GM12873 (cell line): Measurements from ENCODE around the gene GRHL1.

Source experiments
- TF ChIP-seq, protein P1 (sequence below): IDR thresholded peaks from 2 replicates; pipeline ENCODE4 v1.5.1; 2012; ENCODE audit warnings: low read depth, mild to moderate bottlenecking, moderate library complexity, low read length, control low read depth; ENCODE audit not compliant: insufficient read depth; ENCODE audit errors: missing control alignments

Gene GRHL1

DNA sequence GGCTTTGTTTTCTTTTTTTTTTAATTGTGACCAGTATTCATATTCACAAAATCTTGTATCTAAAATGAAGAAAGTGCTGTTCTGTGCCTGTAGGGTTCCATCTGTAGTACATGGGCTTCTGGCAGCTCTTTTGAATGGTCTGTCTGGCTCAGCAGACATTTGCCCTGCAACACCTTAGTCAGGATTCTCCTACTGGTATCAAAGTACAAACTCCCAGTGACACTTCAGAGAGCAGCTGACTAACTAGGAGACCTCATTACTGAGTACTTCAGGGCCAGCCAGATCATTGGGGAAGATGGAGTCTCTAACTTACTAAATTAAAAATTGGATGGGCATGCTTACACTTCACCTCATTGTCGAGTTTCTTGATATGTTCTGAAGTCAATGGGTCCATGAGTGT, 39.7 kb downstream of the GRHL1 start:
- TF ChIP-seq, protein P1, sequence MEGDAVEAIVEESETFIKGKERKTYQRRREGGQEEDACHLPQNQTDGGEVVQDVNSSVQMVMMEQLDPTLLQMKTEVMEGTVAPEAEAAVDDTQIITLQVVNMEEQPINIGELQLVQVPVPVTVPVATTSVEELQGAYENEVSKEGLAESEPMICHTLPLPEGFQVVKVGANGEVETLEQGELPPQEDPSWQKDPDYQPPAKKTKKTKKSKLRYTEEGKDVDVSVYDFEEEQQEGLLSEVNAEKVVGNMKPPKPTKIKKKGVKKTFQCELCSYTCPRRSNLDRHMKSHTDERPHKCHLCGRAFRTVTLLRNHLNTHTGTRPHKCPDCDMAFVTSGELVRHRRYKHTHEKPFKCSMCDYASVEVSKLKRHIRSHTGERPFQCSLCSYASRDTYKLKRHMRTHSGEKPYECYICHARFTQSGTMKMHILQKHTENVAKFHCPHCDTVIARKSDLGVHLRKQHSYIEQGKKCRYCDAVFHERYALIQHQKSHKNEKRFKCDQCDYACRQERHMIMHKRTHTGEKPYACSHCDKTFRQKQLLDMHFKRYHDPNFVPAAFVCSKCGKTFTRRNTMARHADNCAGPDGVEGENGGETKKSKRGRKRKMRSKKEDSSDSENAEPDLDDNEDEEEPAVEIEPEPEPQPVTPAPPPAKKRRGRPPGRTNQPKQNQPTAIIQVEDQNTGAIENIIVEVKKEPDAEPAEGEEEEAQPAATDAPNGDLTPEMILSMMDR: no peak

DNA sequence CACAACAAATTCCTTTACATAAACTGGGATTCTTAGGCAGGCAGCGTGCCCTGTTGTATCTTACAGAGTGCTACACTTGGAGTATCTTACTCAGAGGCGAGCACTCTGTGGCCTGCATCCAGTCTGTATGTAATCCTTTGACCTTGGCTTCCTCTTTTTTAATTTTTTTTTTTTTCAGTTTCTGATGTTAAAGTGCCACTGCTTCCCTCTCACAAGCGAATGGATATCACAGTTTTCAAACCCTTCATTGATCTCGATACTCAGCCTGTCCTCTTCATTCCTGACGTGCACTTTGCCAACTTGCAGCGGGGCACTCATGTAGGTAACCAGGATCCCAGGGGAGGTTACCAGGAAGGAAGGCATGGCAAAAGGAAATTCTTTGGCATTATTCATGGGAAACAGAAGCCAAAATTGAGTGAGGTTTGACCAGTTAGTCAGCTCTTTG, 40.4 kb downstream of the GRHL1 start:
- TF ChIP-seq, protein P1: no peak

DNA sequence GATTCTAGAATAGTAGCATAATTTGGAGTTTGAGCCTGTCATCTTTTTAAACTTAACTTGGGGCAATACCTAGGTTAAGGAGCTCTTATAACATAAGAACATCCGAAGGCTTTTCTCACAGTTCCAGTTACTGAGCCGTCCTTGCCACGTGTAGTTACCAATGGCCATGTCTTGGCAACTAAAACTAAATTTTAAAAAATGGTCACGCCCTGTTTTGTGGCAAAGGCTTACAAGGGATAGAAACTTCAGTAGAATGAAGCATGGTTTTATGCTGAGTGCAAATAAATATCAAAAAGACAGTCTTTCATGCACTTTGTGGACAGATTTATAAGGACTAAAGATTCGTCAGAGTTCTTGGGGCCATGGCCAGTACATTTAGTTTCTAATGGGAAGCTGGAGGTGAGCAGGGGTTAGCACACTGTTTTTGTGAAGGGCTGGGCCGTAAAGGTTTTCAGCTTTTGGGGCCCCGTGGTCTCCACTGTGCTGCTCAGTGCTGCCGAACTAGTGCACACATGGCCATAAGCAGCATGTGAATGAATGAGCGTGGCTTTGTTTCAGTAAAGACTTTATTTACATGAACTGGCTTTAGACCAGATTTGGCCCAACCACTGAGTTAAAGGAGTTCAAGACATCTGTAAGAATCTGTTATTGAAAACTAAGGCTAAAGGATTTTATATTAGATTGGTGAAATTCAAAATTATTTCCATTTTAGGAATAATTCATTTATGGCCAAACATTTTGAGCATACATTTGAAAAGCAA, 41.1 kb downstream of the GRHL1 start:
- TF ChIP-seq, protein P1: no peak

DNA sequence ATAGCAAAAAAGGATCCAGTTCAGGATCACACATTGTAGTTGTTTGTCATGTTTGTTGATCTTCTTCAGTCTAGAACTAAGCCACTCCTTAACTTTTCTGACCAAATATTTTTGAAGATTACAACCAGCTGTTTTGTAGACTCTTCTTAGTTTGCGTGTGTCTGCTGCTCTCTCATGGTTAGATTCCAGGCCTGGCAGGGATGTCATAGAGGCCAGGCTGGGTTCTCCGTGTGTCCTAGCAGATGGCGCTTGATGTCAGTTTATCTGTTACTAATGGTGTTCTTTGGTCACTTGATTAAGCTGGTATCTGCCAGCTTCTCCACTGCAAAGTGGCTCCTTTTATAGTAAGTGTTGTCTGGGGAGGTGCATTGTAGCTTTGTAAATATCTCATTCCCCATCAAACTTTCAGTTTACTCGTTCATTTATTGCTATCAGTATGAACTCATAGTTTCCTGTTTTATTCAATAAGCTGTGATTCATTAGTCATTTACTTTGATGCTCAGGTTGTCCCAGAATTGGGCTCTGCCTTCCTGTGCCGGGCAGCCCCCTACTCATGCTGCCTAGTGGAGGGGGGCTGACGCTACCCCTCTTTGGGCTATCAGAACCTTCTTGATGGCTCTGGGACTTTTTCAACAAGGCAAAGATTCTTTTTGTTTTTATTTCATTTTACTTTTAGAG, 42.1 kb downstream of the GRHL1 start:
- TF ChIP-seq, protein P1: no peak

DNA sequence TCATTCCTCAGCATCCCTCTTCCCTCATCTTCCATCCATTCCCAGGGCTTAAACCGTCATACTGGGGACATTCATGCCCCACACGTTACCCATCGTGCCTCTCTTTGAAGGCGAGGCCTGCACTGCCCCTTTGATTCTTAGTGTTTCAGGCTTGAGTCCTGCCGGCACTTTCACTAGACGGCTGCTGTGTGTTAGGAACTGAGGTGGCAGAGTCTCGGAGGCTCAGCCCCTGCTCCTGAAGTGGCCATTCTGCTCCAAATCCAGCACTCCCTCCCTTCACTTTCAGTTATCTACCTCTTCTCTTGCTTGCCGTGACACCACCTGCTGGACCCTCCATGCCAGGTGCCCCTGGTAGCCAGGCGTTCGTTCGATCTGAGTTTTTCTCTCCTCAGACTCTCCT, 43.0 kb downstream of the GRHL1 start:
- TF ChIP-seq, protein P1: no peak

DNA sequence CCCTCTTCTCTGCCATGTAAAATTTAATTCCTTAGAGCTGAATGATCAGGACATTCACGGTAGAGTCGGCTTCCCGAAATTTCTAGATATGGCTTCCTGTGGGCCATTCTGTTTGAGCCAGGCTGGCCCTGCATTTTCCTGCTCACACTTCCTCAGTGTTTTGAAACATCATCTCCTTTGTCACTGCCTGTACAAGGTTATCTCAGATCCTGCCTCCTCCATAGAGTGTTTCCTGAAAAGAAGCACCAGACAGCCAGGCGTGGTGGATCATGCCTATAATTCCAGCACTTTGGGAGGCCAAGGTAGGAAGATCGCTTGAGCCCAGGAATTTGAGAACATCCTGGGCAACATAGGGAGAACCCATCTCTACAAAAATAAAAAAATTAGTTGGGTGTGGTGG, 43.6 kb downstream of the GRHL1 start:
- TF ChIP-seq, protein P1: no peak

DNA sequence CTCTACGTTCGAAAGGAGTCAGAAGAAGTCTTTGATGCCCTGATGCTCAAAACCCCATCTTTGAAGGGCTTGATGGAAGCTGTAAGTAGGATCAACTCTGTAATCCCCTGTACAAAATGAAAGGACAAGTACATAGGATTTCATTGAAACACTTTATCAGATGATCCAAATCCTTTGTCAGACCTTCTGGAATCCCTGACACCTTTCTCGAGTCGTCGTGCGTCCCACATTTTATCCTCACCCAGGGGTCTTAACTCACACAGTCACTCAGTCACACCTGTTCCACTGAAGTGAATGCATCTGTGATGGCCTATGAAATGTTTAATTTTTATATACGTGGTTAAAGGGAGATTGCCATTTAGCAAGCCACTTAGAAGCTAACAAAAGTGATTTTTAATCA, 44.8 kb downstream of the GRHL1 start:
- TF ChIP-seq, protein P1: no peak
